DND-41 (cell line): ENCODE measurements around the gene DIP2B.

Source experiments
- ATAC-seq: fragments of 200-7000 bp; cut with Tn5 transposase; 3 replicates; pipeline ENCODE4 v1.9.1; 2021; ENCODE audit warnings: low read depth; ENCODE audit not compliant: insufficient read depth
- DNase-seq: peaks from one replicate; pipeline ENCODE4 v3.0.0-alpha.2; 2020
- H2AFZ ChIP-seq: 2 replicates; pipeline ENCODE4 v1.6.0; 2012; ENCODE audit warnings: low read depth, low read length
- H3K27ac ChIP-seq: 2 replicates; pipeline ENCODE4 v1.5.1; 2012; ENCODE audit warnings: low read length, inconsistent platforms
- H3K27me3 ChIP-seq: fragments of 200-600 bp; sonication (generic); 2 replicates; pipeline ENCODE4 v1.6.0; 2012; ENCODE audit warnings: low read length, mild to moderate bottlenecking, inconsistent platforms; ENCODE audit not compliant: insufficient read depth, poor library complexity
- H3K36me3 ChIP-seq: 2 replicates; pipeline ENCODE4 v1.5.1; 2012; ENCODE audit warnings: low read length, inconsistent platforms; ENCODE audit not compliant: insufficient read depth
- H3K4me1 ChIP-seq: 2 replicates; pipeline ENCODE4 v1.5.1; 2012; ENCODE audit warnings: mild to moderate bottlenecking, low read length; ENCODE audit not compliant: insufficient read depth
- H3K4me2 ChIP-seq: 2 replicates; pipeline ENCODE4 v1.6.0; 2012; ENCODE audit warnings: mild to moderate bottlenecking, moderate library complexity, low read length, inconsistent platforms; ENCODE audit not compliant: insufficient read depth
- H3K4me3 ChIP-seq, 2 experiments: fragments of 200-600 bp in 1 of 2; shearing (Covaris generic) in 1 of 2; 2 replicates each; pipeline ENCODE4 v1.5.1; 2012 to 2016; ENCODE audit warnings: inconsistent platforms in 2 of 2, low read length in 2 of 2, mild to moderate bottlenecking in 2 of 2, low read depth in 1 of 2, moderate library complexity in 1 of 2
- H3K79me2 ChIP-seq: 2 replicates; pipeline ENCODE4 v1.6.0; 2012; ENCODE audit warnings: low read length, inconsistent platforms; ENCODE audit not compliant: insufficient read depth
- H3K9ac ChIP-seq: 2 replicates; pipeline ENCODE4 v1.6.0; 2012; ENCODE audit warnings: low read depth, mild to moderate bottlenecking, inconsistent platforms, low read length, moderate library complexity
- H3K9me3 ChIP-seq: 2 replicates; pipeline ENCODE4 v1.5.1; 2012; ENCODE audit warnings: low read length, moderate library complexity, mild to moderate bottlenecking, inconsistent platforms; ENCODE audit not compliant: insufficient read depth, severe bottlenecking
- H4K20me1 ChIP-seq: 2 replicates; pipeline ENCODE4 v1.6.0; 2012; ENCODE audit warnings: low read length; ENCODE audit not compliant: insufficient read depth
- EZH2 ChIP-seq: IDR thresholded peaks from 3 replicates; pipeline ENCODE4 v1.6.1; 2012; ENCODE audit warnings: borderline replicate concordance, low read depth, mild to moderate bottlenecking, moderate library complexity, low read length, inconsistent platforms; ENCODE audit not compliant: severe bottlenecking
- TF ChIP-seq, protein P1 (sequence below): IDR thresholded peaks from 2 replicates; pipeline ENCODE4 v1.5.1; 2012; ENCODE audit warnings: borderline replicate concordance, low read length, moderate library complexity, mild to moderate bottlenecking; ENCODE audit not compliant: poor library complexity, severe bottlenecking; ENCODE audit errors: extremely low read depth

Gene DIP2B

DNA sequence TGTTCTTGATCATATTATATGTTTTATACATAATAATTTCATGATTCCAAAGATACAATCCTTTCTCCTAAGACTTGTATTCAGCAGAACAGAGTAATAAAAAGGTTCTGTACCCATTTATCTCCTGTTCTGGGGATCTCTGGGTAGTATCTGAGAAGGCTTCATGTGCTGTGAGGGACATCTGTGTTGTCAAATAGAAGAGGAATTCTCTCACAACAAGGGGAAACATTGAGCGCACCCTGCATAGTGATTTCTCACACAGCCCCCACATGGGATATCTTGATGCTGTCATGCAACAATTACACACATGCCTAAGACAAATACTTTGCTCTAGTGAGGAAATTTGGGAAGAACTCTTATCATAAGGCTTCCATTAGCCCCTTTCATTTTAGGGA is 157.3 kb downstream of the DIP2B start:
- Histone ChIP-seq H3K27ac (no peak overlapping the region), H3K9me3 (no peaks in the 10 kb centered on the region), H4K20me1 (no peaks in the 10 kb centered on the region), H2AFZ (no peak overlapping the region), H3K79me2 (no peaks in the 10 kb centered on the region; the same call in 1 of the 2 replicates), H3K36me3 (peaks cover 15% of the 10 kb centered on the region), H3K4me3 (no peak overlapping the region), H3K27me3 (no peaks in the 10 kb centered on the region), H3K4me2 (no peak overlapping the region), H3K4me1 (peaks cover 15% of the 10 kb centered on the region), H3K9ac (no peak overlapping the region)
- TF ChIP-seq, protein P1, sequence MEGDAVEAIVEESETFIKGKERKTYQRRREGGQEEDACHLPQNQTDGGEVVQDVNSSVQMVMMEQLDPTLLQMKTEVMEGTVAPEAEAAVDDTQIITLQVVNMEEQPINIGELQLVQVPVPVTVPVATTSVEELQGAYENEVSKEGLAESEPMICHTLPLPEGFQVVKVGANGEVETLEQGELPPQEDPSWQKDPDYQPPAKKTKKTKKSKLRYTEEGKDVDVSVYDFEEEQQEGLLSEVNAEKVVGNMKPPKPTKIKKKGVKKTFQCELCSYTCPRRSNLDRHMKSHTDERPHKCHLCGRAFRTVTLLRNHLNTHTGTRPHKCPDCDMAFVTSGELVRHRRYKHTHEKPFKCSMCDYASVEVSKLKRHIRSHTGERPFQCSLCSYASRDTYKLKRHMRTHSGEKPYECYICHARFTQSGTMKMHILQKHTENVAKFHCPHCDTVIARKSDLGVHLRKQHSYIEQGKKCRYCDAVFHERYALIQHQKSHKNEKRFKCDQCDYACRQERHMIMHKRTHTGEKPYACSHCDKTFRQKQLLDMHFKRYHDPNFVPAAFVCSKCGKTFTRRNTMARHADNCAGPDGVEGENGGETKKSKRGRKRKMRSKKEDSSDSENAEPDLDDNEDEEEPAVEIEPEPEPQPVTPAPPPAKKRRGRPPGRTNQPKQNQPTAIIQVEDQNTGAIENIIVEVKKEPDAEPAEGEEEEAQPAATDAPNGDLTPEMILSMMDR, result no peak
- TF ChIP-seq EZH2, result no peak
- ATAC-seq (no peak), DNase-seq (no peak)

DNA sequence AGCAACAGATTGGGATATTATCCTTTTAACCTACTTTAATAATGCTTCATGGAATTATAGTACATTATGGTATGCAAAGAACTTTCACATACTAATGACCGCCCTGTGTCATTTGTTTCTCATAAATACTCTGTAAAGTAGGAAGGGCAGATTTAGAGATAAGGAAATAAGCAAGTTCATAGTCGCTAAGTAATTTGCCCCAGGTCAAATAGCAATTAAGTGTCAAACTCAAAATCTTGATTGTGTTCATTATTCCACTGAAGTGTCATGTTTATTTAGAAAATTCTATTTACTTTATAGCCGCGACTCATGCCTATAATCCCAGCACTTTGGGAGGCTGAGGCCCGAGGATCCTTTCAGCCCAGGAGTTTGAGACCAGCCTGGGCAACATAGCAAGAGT is 160.4 kb downstream of the DIP2B start:
- Histone ChIP-seq H4K20me1 (no peaks in the 10 kb centered on the region), H2AFZ (no peak overlapping the region), H3K27ac (no peak overlapping the region), H3K36me3 (peaks cover 12% of the 10 kb centered on the region), H3K4me2 (no peak overlapping the region), H3K79me2 (no peaks in the 10 kb centered on the region), H3K9me3 (no peaks in the 10 kb centered on the region), H3K27me3 (no peaks in the 10 kb centered on the region), H3K9ac (no peak overlapping the region), H3K4me1 (0 out of 2 replicates have a peak, but pooled peaks cover under 1% of the 10 kb centered on the region), H3K4me3 (no peak overlapping the region)
- ATAC-seq (no peak), DNase-seq (no peak)
- no peak for TF ChIP-seq EZH2
- TF ChIP-seq, protein P1, result no peak

DNA sequence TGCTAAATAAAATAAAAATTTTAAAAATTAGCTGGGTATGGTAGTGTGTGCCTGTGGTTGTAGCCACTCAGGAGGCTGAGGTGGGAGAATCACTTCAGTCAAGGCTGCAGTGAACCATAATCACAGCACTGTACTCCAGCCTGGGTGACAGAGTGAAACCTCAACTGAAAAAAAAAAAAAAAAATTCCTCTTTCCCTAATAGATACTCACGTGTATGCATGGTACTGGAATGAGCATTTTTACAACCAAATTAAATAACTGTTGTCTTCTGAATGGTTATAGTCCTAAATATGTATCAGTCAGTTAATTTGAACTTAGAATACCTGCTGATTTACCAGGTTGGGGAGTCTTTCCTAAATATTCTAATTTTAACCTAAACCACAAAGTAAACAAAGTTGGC is 160.8 kb downstream of the DIP2B start:
- peaks cover 8% of the 10 kb centered on the region for H3K36me3 ChIP-seq
- ATAC-seq (no peak), DNase-seq (no peak)
- H4K20me1 ChIP-seq, result no peaks in the 10 kb centered on the region
- H3K4me3 ChIP-seq, result no peak overlapping the region
- H3K79me2 ChIP-seq, result no peaks in the 10 kb centered on the region
- H3K9me3 ChIP-seq, result no peaks in the 10 kb centered on the region
- no peak overlapping the region for H3K27ac ChIP-seq
- H3K4me1 ChIP-seq, result no peaks in the 10 kb centered on the region
- H3K9ac ChIP-seq, result no peak overlapping the region
- H3K27me3 ChIP-seq, result no peaks in the 10 kb centered on the region
- no peak overlapping the region for H3K4me2 ChIP-seq
- TF ChIP-seq, protein P1, result no peak
- no peak for TF ChIP-seq EZH2
- no peak overlapping the region for H2AFZ ChIP-seq

DNA sequence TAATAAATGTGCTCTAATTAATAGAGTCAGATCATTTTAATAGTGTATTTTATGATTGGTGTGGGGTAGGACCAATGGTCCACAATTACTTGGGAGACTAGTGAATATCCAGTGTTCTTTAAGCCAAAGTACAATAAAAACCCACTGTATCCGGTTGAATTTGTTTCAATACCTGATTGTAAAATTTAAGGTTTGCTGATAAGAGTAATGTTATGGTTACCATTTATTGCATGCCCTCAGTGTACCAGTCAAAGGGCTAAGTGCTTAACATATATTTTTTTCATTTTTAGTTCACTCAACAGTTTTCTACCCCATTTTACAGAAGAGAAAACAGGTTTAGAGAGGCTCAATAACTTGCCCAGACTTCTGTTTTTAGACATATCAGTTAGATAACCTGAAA is 161.2 kb downstream of the DIP2B start:
- no peak overlapping the region for H2AFZ ChIP-seq
- H3K27ac ChIP-seq, result no peak overlapping the region
- H3K79me2 ChIP-seq, result no peaks in the 10 kb centered on the region
- no peak for ATAC-seq
- no peak overlapping the region for H3K4me2 ChIP-seq
- H3K27me3 ChIP-seq, result no peaks in the 10 kb centered on the region
- peaks cover 8% of the 10 kb centered on the region for H3K36me3 ChIP-seq
- no peak for DNase-seq
- TF ChIP-seq, protein P1, result no peak
- TF ChIP-seq EZH2, result no peak
- no peaks in the 10 kb centered on the region for H4K20me1 ChIP-seq
- no peaks in the 10 kb centered on the region for H3K4me1 ChIP-seq
- no peaks in the 10 kb centered on the region for H3K9me3 ChIP-seq
- H3K4me3 ChIP-seq, result no peak overlapping the region
- H3K9ac ChIP-seq, result no peak overlapping the region
